SK-N-SH treated with all-trans-retinoic acid at 6 μM for 48 hours (cell line): Measurements from ENCODE around the gene SDHB.

Source experiments
- ISL1 ChIP-seq: fragments of 250-450 bp; sonication (Bioruptor Pico); IDR thresholded peaks from 2 replicates; pipeline ENCODE4 v2.1.2; 2022; ENCODE audit warnings: mild to moderate bottlenecking, moderate library complexity
- OSR1 ChIP-seq: fragments of 250-450 bp; sonication (Bioruptor Pico); IDR thresholded peaks from 2 replicates; pipeline ENCODE4 v1.8.0; 2022; ENCODE audit warnings: moderate library complexity, mild to moderate bottlenecking, inconsistent platforms
- ZFP3 ChIP-seq: fragments of 250-450 bp; sonication (Bioruptor Pico); IDR thresholded peaks from 2 replicates; pipeline ENCODE4 v1.5.0; 2020; ENCODE audit warnings: mild to moderate bottlenecking, moderate library complexity
- ZFP30 ChIP-seq: fragments of 450-650 bp; formaldehyde crosslinking; IDR thresholded peaks from 2 replicates; pipeline ENCODE4 v1.5.0; 2022; ENCODE audit warnings: mild to moderate bottlenecking, moderate library complexity
- ZNF565 ChIP-seq: fragments of 450-650 bp; formaldehyde crosslinking; conservative IDR thresholded peaks from 2 replicates; pipeline ENCODE4 v1.5.0; 2020; ENCODE audit warnings: low read depth, mild to moderate bottlenecking, moderate library complexity

DNA sequence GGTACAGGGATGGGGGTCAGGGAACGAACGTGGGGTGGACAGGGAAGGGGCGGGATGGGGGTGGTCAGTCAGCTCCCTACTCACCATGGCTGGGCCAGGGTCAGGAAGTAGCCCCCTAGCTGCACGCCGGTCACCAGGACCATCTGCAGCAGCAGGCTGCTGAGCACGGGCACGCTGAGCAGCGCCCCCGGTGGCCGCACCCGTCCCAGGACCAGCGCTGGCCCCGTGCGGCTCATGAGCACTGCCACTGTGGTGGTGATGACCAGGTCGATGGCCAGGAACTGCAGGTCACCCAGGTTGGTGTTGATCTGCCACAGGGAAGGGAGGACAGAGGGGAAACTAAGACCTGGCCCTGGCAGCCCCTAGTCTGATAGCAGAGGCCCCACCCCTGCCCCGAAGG lies 66.9 kb downstream of the SDHB start:
- TF ChIP-seq ZFP3 (CRISPR knock-in tag): no peak
- TF ChIP-seq ZNF565 (CRISPR knock-in tag): no peak
- no peak for TF ChIP-seq ISL1
- no peak for TF ChIP-seq ZFP30
- no peak for TF ChIP-seq OSR1 (CRISPR knock-in tag)
